Mammary epithelial cell (primary cell): ENCODE results near the gene PLCD1.

ENCODE experiments used
- EZH2 ChIP-seq: IDR thresholded peaks from 2 replicates; pipeline ENCODE4 v1.6.1; 2012; ENCODE audit warnings: low read length, inconsistent platforms, borderline replicate concordance
- TF ChIP-seq, protein P1 (sequence below), 2 donors: IDR thresholded peaks in 1 of 2; conservative IDR thresholded peaks in 1 of 2; 2 replicates each; pipeline ENCODE4 v1.5.1; 2011 to 2012; ENCODE audit warnings: inconsistent platforms in 2 of 2, low read length in 2 of 2, mild to moderate bottlenecking in 2 of 2, control low read depth in 1 of 2, low read depth in 1 of 2; ENCODE audit not compliant: insufficient read depth in 1 of 2; ENCODE audit errors: extremely low read depth in 1 of 2

DNA sequence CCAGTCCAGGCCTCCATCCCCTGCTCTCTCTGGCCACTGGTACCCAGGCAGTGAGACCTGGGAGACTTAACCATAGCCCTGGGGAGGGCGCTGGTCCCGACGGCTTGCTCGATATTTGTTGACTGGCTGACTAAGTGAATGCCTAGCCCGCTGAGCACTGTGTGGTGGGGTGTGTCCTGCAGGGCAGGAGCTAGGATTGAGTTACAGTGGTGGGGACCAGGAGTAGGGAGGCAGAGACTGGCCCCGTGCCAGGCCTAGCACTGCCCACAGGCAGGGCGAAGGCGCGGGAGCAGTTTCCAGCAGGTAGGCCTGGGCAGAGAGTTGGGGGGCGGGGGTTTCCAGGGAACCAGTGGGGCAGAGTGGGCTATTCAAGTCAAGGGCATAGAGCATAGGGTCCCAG is 38.9 kb downstream of the PLCD1 start, which contains the start of gene VILL:
- TF ChIP-seq, protein P1, sequence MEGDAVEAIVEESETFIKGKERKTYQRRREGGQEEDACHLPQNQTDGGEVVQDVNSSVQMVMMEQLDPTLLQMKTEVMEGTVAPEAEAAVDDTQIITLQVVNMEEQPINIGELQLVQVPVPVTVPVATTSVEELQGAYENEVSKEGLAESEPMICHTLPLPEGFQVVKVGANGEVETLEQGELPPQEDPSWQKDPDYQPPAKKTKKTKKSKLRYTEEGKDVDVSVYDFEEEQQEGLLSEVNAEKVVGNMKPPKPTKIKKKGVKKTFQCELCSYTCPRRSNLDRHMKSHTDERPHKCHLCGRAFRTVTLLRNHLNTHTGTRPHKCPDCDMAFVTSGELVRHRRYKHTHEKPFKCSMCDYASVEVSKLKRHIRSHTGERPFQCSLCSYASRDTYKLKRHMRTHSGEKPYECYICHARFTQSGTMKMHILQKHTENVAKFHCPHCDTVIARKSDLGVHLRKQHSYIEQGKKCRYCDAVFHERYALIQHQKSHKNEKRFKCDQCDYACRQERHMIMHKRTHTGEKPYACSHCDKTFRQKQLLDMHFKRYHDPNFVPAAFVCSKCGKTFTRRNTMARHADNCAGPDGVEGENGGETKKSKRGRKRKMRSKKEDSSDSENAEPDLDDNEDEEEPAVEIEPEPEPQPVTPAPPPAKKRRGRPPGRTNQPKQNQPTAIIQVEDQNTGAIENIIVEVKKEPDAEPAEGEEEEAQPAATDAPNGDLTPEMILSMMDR (conservative IDR thresholded peaks at IDR 0.05 in 1 of 2, IDR thresholded peaks at IDR 0.05 in 1 of 2; ENCODE audit: extremely low read depth in 1 of 2, insufficient read depth in 1 of 2, low read depth in 1 of 2, low read length in 2 of 2), result no peak
- TF ChIP-seq EZH2, result no peak
